ENCODE measurements around the gene MROH2B.
"Not testable (repeated sequence)": the region's sequence is repeated elsewhere in the genome, so short reads cannot be mapped to it uniquely, and the experiment has no call there.

Gene MROH2B

DNA sequence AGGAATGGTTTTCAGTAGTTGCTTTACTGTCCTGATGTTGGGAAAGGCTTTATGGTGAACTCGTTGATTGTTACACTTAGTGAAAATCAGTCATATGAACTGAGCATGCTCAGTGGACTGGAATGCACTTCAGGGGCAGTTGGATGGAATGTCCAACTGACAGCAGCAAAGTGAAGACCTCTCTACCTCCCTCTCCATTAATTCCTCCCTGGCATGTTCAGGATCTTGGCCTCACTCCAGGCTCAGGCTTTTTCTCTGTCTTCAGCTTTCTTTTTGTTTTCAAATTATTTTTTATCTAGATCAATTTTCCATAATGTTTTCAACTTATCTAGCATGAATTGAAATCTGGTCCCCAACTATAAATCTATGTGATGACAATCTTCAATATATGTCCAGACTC, at the start of gene MROH2B:
Gene MROH2B, minus strand, starts transcription at position 101 of the 400 bp plus-strand sequence. CDS start 490 bp downstream, outside the sequence.
- DNase-seq = no peak

DNA sequence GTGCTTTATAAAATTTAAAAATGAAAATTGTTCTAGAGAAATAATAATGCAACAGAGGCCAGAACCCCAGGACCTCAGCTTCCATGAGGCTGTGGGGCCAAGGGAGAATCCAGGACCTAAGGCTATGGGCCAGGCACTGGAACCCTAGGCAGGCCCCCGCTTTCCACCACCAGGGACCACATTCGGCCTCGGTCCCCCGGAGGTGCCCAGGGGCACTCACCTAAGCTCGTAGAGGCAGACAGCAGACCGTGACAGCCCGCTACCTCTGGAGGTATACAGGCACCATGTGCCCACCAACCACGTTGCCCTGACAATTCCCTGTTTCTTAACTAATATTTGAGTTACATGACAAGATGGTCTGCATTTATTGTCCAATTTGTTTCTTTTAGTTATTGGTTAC, 49.5 kb upstream of the MROH2B start:
- DNase-seq = no peak

DNA sequence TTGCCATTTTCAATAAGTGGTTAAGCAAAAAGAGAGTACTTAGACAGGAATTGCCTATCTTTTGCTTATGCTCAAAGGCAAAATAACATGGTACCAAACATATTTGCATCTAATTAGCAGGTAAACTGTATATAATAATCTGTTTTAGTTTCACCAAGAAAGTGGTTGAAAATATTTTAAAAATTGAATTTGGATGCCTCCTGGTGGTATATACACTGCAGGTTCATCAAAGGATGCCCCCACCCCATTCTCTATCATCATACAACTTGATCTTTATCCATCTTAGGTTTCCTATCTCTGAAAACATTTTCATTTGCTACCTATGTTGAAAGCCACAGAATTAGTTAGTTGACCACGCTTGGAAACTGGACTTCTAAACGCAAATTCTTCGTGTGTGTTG, 47.0 kb upstream of the MROH2B start:
- DNase-seq = no peak

DNA sequence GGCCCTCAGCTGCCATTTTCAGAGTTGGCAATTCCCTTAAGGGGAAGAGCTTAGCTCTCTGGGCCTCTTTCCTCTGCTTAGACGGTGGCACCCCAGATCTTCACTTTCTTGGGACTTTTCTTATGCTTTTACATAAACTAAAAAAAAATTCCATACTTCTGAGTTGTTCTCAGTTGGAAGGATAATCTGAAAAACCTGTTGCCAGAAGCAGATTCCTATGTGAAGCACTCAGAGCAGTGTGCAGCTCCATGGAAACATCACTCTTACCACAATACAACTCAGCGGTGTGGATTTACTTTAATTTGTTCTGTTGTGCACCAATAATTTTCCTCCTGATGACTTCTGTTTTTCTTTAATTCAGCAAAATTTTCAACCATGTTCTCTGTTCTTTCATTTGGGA, 44.1 kb upstream of the MROH2B start:
- DNase-seq = no peak

DNA sequence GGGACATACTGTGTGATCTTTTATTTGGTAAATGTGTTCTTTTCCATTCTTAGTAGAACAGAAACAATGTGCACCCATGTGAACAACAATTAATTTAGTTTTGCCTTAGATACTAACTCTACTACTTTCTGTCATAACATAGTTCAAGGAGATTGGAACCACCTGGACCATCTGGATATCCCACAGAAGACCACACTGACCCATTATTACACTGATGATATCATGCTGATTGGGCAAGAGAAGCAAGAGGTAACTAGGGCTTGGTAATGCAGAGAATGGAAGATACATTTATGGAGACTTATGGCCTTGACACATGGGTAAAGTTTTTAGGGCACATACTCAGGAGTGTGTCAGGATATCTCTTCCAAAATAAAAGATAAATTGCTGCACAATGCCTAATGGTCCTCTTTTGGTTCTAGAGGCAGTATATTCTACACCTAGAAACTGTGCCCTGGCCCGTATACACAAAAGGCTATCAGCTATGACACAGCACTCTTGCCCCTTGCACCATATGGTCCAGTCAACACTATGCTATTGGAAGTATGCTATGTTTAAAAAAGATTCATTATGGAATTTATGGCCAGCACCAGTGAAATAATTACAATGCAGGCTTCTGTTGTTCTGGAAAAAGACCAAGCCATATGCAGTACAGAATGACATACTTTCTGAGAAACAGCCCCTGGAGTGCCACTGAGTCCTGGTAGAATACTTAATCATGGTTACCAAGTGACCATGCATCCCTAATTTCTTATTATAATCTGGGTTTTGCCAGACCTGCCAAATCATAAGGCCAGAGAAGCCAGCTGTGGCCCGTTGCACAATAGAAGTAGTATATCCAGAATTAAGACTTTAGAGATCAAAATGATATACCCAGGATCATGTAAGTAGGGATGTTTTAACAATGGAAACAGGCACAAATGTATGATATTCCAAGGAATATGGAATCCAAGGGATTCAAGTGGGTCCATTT, 41.6 kb upstream of the MROH2B start:
- no peak for DNase-seq

- DNase-seq = no peak
Measured at GRCh38 chr5:41109186-41109585, 38.0 kb upstream of the MROH2B start.

DNA sequence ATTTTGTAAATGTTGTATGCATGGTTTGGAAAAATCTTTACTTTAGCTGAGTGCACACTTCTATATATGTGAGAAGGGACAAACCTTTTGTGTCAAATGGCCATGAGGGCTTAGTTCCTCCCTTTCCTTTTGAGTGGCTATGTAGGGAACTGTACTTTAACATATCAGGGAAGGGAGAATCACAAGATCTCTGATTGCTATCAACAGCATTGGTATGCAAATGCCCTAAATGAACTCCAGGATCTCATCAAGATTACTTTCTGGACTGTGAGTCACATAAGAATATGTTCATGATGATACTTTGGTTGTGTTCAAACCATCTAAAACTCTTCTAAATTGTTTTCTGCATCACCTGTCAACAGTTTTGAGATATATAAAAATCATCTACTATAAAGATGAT, 31.2 kb upstream of the MROH2B start:
- DNase-seq = no peak

DNA sequence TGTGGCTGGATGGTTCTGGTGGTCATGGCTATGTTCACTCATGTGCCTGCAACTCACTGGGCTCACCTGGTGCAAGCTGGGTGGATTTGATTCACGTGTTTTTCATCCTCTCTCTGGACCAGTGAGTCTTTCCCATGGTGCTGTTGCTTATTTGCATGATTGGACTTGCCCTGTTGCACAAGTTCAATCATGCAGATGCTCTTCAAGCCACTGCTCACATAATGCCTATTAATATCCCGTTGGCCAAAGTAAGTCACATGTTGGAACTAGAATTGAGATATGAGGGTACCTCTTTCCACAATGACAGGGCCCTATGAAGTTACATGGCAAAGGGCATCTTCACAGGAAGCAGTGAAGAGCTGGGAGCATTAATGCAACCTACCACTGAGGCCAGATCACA, 26.5 kb upstream of the MROH2B start:
- no peak for DNase-seq

GRCh38 chr5:41095324-41096101, 24.4 kb upstream of the MROH2B start:
- no peak for DNase-seq

GRCh38 chr5:41094871-41095270, 23.7 kb upstream of the MROH2B start:
- DNase-seq = no peak

- DNase-seq = no peak
Measured at GRCh38 chr5:41093803-41094202, 22.7 kb upstream of the MROH2B start.

DNA sequence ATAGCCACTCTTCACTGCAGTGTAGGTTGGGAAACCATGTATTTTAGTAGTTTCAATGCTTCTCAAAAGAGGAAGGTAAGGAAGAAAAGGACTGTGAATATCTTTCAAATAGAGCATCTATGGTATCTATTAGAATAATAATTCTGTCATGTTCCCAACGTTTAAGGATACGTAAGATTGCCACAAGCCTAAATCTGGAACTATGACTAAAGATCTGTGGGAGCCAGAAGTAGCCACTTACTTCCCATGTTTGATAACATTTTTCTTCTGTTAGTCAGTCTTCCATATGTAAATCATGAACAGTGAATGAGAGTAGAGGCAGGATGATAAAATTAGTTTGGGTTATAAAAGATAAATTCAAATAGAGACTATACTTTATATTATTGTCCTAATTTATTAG, 16.3 kb upstream of the MROH2B start:
- DNase-seq = no peak

DNA sequence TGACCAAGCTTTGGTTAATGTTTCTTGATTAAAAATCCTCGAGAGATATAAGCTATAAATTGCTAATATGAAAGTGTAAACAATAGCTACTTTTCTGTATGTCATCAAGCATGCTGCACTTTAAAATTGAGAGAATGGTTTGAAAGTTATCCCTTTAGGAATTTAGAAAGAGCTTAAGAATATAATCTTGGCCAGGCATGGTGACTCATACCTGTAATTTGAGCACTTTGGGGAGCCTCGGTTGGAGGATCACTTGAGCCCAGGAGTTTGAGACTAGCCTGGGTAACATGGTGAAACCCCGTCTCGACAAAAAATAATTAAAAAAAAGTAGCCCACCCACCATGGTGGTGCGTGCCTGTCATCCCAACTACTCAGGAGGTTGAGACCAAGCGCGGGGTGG, 12.2 kb upstream of the MROH2B start:
- no peak for DNase-seq

DNA sequence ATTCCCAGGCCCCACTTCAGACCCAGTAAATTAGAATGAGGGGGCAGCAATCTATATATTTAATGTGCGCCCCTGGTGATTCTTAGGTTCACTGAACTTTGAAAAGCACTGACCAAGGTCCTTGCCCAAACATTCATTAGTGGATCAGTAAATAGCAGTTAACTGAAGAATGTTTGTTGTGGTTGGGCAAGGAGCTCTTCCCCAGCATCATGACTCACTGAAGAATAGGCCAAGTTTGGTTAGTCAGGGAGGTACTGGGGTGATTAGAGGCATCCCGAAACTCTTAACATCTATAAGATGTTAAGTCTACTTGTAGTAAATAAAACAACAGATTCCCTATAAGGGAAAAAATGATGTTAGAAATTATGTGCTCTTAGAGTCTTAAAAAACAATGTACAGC, 833 bp upstream of the MROH2B start:
- no peak for DNase-seq

DNA sequence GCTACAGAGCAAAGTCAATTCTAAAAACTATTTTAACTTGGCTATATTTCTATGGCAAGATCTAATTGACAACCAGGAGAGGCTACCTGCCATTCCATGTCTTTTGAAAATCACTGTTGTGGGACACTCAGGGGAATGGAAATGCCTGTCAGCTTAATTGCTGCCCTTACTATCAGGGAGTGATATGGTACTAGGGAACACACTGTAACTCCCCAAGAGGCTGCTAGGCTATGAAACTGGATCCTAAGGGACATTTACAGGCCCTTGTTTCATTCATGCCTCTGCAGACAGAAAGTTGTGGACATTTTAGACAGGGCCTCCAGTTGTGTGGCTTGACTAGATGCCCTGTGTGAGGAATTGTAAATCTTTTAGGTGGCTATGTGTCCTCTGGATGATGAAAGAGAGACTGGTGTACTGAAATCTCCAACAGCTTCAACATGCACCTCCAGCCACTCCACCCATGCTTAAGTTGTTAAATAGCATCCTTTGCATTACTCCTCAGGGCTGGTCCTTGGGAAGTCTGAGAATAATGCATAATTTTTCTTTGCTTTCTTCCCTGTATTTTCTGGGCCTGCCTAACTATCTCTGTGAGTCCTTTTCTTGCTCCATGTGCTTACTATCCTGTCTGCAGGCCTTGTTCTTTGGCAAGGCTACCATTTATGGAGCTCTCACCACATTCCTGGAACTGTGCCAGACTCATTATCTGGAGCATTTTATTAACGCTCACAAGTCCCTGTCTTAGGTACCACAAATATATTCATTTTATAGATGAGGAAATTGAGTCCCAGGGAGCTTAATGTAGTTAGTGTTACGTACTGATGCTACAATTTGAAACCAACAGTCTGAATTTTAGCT, 3.2 kb downstream of the MROH2B start:
- no peak for DNase-seq

DNA sequence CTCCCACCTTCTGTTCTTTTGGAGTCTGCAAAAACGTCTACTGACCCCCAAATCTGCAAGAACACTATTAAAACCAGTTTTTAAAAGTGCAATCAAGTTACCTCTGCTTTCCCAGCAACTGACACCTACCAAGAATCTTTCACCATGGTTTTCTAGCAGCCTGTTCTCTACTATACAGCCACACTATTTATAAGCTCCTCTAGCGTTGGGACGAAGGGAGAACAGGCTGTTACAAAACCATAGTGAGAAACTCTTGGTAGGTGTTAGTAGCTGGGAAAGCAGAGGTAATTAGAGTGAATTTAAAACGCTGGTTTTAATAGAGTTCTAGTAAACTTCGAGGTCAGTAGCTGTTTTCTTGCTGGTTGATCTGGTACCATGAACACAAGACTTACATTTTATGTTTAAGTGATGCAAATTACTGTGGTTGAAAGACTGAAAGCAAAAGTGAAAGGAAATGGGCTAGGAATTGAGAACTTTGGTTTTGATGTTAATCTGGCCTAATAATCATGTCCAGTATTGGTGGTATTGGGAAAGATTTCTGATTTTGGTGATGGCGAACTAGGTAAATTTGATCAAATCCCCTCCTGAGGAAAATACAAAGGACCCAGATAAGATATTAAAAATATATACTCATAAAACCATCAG, 5.3 kb downstream of the MROH2B start:
- no peak for DNase-seq

GRCh38 chr5:41057940-41058339, 13.2 kb downstream of the MROH2B start:
- no peak for DNase-seq

DNA sequence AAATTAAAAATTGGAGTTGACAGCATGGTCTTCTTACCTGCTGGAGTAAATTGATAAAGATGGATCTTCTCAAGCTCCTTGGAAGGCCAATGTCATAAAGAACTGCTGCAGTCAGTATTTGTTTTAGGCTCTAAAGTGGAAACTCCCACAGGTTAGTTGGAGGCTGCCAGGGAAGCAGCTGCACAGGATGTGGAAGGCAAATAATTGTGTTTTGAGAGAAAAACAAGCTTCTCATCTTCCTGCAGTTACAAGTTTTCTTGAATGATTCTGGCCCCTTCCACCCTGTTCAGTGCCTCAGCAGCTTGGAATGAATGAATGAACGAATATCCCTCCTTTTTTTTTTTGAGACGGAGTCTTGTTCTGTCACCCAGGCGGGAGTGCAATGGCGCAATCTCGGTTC, 13.9 kb downstream of the MROH2B start:
- no peak for DNase-seq

- DNase-seq = no peak
Measured at GRCh38 chr5:41048986-41049385, 22.2 kb downstream of the MROH2B start.

DNA sequence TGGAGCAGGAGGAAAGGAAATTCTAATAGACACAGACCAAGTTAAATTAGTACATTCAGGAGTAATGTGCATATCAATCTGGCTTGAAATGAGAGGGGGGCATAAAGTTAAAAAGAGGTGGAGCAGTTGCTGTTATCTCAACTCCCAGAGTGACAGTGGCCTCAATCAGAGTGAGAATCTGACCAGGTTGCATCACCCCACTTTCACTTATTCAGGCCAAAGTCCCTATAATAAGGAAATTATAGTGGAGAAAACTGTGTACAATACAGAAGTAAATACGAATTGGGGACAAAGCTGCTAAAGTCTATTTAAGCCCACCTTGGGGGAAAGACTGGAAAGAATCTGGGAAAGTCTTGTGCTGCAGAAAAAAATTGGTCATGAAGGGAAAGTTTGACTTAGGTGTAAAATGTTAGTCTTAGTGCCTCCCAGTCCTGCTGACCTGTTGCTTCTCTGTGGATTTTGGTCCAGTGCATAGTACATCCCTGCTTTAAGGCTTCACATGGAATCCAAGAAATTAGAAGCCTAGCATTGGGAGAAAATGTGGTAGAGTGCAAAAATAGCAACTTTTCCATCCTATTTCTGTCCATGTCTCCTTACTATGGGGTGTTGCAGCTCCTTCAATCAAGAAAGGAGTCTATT, 27.9 kb downstream of the MROH2B start:
- no peak for DNase-seq

DNA sequence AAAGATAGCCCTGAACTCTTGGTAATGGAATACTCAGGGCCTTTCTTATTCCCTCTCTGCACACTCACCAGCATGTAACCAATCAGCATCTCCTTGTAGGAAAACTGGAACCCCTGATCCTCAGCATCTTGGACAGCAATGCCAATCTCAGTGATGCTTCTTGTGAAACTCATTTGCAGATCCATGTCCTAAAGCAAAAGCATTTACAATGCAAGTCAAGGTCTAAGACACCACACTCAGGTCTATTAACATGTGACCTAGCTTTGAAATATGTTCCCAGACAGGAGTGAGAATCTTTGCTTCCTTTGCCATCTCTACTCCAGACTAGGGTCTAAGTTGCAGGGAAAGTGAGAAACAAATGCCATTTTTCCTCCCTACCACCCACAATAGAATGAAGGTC, 38.2 kb downstream of the MROH2B start:
- no peak for DNase-seq

GRCh38 chr5:41022600-41022999, 48.5 kb downstream of the MROH2B start:
- not testable (repeated sequence) for DNase-seq

Measured in NCI-H2081 treated with DMSO at 0.1 percent for 48 hours (cell line).